Pericardium fibroblast (primary cell): ENCODE data around the gene CBLL1. TPM values are rescaled to one million over a fixed set of nuclear protein-coding genes. Genes with fewer than 3 reads are reported as not detected.

Source experiments
- total RNA-seq: library from RNA; depleted of rRNA; stranded (reverse); fragments of >200 nt; gene quantifications from 2 replicates; pipeline ENCODE4 v1.2.3, GENCODE V29; 2015

CBLL1 gene
- total RNA-seq, result 13.8 and 20.1 TPM in 2 replicates

GRCh38 chr7:107743567-107744344 lies at the start of gene CBLL1:
Gene CBLL1 (plus strand): TSS chr7:107744142. CDS start chr7:107744164, 22 bp downstream.

GRCh38 chr7:107803009-107803610 lies 59.2 kb downstream of the CBLL1 start, which contains the start of gene SLC26A3:
Gene SLC26A3 (minus strand): TSS chr7:107803223. CDS start chr7:107794509, 8,714 bp downstream.

Other genes with a start within 250 kb of the CBLL1 start
- 17.7 and 22.6 TPM in 2 replicates for gene COG5, start 180.2 kb upstream of the CBLL1 start, total RNA-seq
- 4.9 and 5.0 TPM in 2 replicates for gene DUS4L, start 180.2 kb upstream of the CBLL1 start, total RNA-seq
- 28.8 and 35.2 TPM in 2 replicates for gene BCAP29, start 163.9 kb upstream of the CBLL1 start, total RNA-seq
- gene SLC26A4, start 83.3 kb upstream of the CBLL1 start, total RNA-seq, result 0.12 and 0.17 TPM in 2 replicates
- not detected in 2 replicates for gene SLC26A3, start 59.1 kb downstream of the CBLL1 start, total RNA-seq
- 30.8 and 49.5 TPM in 2 replicates for gene DLD, start 147.0 kb downstream of the CBLL1 start, total RNA-seq